ENCODE data around the gene CCL19.

GRCh38 chr9:34686231-34686630 is 4.8 kb downstream of the CCL19 start:
- TF ChIP-seq CTCF (conservative IDR thresholded peaks at IDR 0.05; ENCODE audit: low read depth in 2 of 2) (no peak), CREB1 (CRISPR knock-in tag; IDR thresholded peaks at IDR 0.05; ENCODE audit: low read depth) (no peak), REST (IDR thresholded peaks at IDR 0.05; ENCODE audit: unreplicated experiment) (no peak), POLR2AphosphoS5 (IDR thresholded peaks at IDR 0.05; ENCODE audit: low read depth) (no peak), ETS1 (IDR thresholded peaks at IDR 0.05) (no peak), EZH2 (IDR thresholded peaks at IDR 0.05; ENCODE audit: low read depth, unreplicated experiment) (no peak), JUNB (IDR thresholded peaks at IDR 0.05; ENCODE audit: unreplicated experiment) (no peak), EZH2phosphoT487 (IDR thresholded peaks at IDR 0.05; ENCODE audit: unreplicated experiment) (no peak)

All from GM23338 (cell line).